Adrenal gland (tissue), 12 donors: Measurements from ENCODE around the gene PHF20. TPM values are rescaled to one million over a fixed set of nuclear protein-coding genes. Genes with fewer than 3 reads are reported as not detected.

ENCODE experiments used
- DNase-seq, 7 donors: peaks; one replicate each; pipeline ENCODE4 v3.0.0-alpha.2; 2019 to 2020
- H3K27ac ChIP-seq, 5 donors: fragments of 200-600 bp; sonication (generic) in 4 of 5; 1 replicate in 3 of 5; 2 replicates in 2 of 5; pipeline versions ENCODE4 v1.5.1 to v1.8.0; 2016 to 2020; ENCODE audit warnings: mild to moderate bottlenecking in 1 of 5
- H3K27me3 ChIP-seq: fragments of 200-600 bp; 2 replicates; pipeline ENCODE4 v1.8.0; 2021
- H3K36me3 ChIP-seq, 2 donors: fragments of 200-600 bp; replicated peaks in 1 of 2; 1 replicate in 1 of 2; 2 replicates in 1 of 2; pipeline versions ENCODE4 v1.5.1 to v1.8.0; 2018 to 2022
- H3K4me1 ChIP-seq, 2 donors: fragments of 200-600 bp; replicated peaks in 1 of 2; 1 replicate in 1 of 2; 2 replicates in 1 of 2; pipeline versions ENCODE4 v1.5.1 to v1.8.0; 2018 to 2021
- H3K4me3 ChIP-seq, 4 donors: fragments of 200-600 bp; sonication (generic) in 3 of 4; one replicate each; pipeline ENCODE4 v1.5.1; 2016 to 2018
- H3K9me3 ChIP-seq, 3 donors: fragments of 200-600 bp; sonication (generic) in 1 of 3; replicated peaks in 1 of 3; 1 replicate in 2 of 3; 2 replicates in 1 of 3; pipeline versions ENCODE4 v1.5.1 to v1.8.0; 2016 to 2021
- POLR2A ChIP-seq, 2 donors: fragments of 450-650 bp; IDR thresholded peaks; one replicate each; pipeline ENCODE4 v1.6.1; 2017; ENCODE audit warnings: antibody characterized with exemption in 2 of 2, mild to moderate bottlenecking in 2 of 2, moderate library complexity in 1 of 2
- WGBS, 4 donors: extraction: QIAGEN DNeasy Blood & Tissue Kit in 2 of 4; methylation state at CpG; one replicate each; pipeline versions ENCODE4 v1.1.5 to v1.1.7; 2013 to 2017; 5-methylcytosine and 5-hydroxymethylcytosine counted together
- intact Hi-C, 2 donors: fragments of 100-400 bp; cut with DNase I; formaldehyde crosslinking; loops; one replicate each; pipeline versions ENCODE4 v1.14.1 to v1.15.0; 2022 to 2023
- polyA plus RNA-seq, 3 donors: library from polyadenylated mRNA; stranded (reverse); fragments of 200-250 nt in 2 of 3; fragments of 350-450 nt in 1 of 3; fragmentation: Illumina TruSeq in 1 of 3; extraction: RNeasy Lipid Tissue Mini Kit (QIAGEN cat#74804) in 1 of 3; gene quantifications; one replicate each; pipeline ENCODE4 v1.2.3, GENCODE V29; 2013 to 2014
- total RNA-seq, 9 donors: library from RNA; depleted of rRNA in 4 of 9; stranded (reverse); fragments of >200 nt in 4 of 9; fragments of 120-200 nt in 1 of 9; fragmentation: NEBNext Ultra II Directional in 1 of 9; extraction: Animal tissue kit (Norgen Biotek cat#: 25700) in 1 of 9; gene quantifications; one replicate each; pipeline versions ENCODE4 v1.1.0 to v1.2.4, GENCODE V29; 2013 to 2023
- TF ChIP-seq, protein P1 (sequence below), 6 experiments: fragments of 450-650 bp in 4 of 6; fragments of 200-600 bp in 2 of 6; sonication (generic) in 1 of 6; IDR thresholded peaks; 1 replicate in 5 of 6; 2 replicates in 1 of 6; pipeline versions ENCODE4 v1.5.1 to v1.8.0; 2016 to 2021; ENCODE audit warnings: antibody characterized with exemption in 6 of 6, mild to moderate bottlenecking in 2 of 6, moderate library complexity in 1 of 6
- donor health status: healthy with polysubstance abuse.
- donor health status: Bipolar disorder and iron deficiency.
- donor health status: DM: yes; HTN: yes; CAD: no.
- donor health status: DM: no; HTN: no; CAD: no.
- donor health status: DM: no; HTN: no; CAD: no.
- donor health status: DM: yes; HTN: yes; CAD: no.

Gene PHF20
- total and polyA plus RNA-seq, 12 donors, result 15.0 to 45.1 (median 28.8) TPM

GRCh38 chr20:35910254-35910653 is 138.4 kb downstream of the PHF20 start:
- no peak overlapping the region for H3K4me3 ChIP-seq
- intact Hi-C loops, result no loop called here
- no peak for DNase-seq
- no peaks in the 10 kb centered on the region for H3K27me3 ChIP-seq
- 92 to 96% (median 94%) methylated on average over 3 of the region's 3 CpGs for WGBS, 4 donors
- TF ChIP-seq POLR2A (IDR thresholded peaks at IDR 0.05), result no peak
- TF ChIP-seq, protein P1, sequence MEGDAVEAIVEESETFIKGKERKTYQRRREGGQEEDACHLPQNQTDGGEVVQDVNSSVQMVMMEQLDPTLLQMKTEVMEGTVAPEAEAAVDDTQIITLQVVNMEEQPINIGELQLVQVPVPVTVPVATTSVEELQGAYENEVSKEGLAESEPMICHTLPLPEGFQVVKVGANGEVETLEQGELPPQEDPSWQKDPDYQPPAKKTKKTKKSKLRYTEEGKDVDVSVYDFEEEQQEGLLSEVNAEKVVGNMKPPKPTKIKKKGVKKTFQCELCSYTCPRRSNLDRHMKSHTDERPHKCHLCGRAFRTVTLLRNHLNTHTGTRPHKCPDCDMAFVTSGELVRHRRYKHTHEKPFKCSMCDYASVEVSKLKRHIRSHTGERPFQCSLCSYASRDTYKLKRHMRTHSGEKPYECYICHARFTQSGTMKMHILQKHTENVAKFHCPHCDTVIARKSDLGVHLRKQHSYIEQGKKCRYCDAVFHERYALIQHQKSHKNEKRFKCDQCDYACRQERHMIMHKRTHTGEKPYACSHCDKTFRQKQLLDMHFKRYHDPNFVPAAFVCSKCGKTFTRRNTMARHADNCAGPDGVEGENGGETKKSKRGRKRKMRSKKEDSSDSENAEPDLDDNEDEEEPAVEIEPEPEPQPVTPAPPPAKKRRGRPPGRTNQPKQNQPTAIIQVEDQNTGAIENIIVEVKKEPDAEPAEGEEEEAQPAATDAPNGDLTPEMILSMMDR (IDR thresholded peaks at IDR 0.05), result no peak
- no peaks in the 10 kb centered on the region for H3K4me1 ChIP-seq
- no peak overlapping the region for H3K27ac ChIP-seq
- no peaks in the 10 kb centered on the region for H3K9me3 ChIP-seq
- peaks cover 0 to 25% of the 10 kb centered on the region in 2 donors for H3K36me3 ChIP-seq

- WGBS, 4 donors, result 89 to 96% (median 90%) methylated on average over 4 of the region's 4 CpGs
- no peak for DNase-seq
- H3K27me3 ChIP-seq, result no peaks in the 10 kb centered on the region
- intact Hi-C loops, result no loop called here
- peaks cover 0 to 34% of the 10 kb centered on the region in 2 donors for H3K36me3 ChIP-seq
- no peak for TF ChIP-seq POLR2A (IDR thresholded peaks at IDR 0.05)
- TF ChIP-seq, protein P1 (IDR thresholded peaks at IDR 0.05), result no peak
- no peaks in the 10 kb centered on the region for H3K4me1 ChIP-seq
- H3K9me3 ChIP-seq, result no peaks in the 10 kb centered on the region
- H3K27ac ChIP-seq, result no peak overlapping the region
- H3K4me3 ChIP-seq, result no peak overlapping the region
Observed at GRCh38 chr20:35912881-35913280, 141.1 kb downstream of the PHF20 start.

GRCh38 chr20:35917077-35917476 is 145.3 kb downstream of the PHF20 start:
- TF ChIP-seq, protein P1 (IDR thresholded peaks at IDR 0.05), result no peak
- no peak for TF ChIP-seq POLR2A (IDR thresholded peaks at IDR 0.05)
- Histone ChIP-seq H3K4me1 (no peaks in the 10 kb centered on the region), H3K27me3 (no peaks in the 10 kb centered on the region), H3K27ac (no peak overlapping the region), H3K4me3 (no peak overlapping the region), H3K36me3 (peaks cover 0 to 39% of the 10 kb centered on the region in 2 donors), H3K9me3 (no peaks in the 10 kb centered on the region)
- intact Hi-C loops, result no loop called here
- DNase-seq, result peak in 1 of 7 donors; percentile 10
- 18 to 72% (median 32%) methylated on average over 2 to 3 of the region's 3 CpGs for WGBS, 4 donors

DNA sequence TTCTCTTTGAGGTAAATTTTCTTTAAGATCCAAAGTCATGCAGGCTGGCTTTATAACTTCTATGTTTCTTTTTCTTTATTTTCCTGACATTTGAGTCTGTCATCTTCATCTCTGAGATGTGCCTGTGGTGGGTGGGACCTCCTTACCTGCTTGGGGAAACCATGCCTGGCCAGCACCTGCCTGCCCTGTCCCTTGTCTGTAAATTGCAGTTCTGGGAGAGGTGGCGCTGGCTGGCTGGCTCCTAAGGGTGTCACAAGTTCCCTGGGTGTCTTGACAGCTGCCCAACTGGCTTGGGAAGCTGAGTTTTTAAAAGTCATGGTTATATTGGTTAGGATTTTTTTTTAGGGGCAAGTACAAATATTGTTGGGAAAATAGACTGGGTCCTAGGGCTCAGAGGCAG is 146.2 kb downstream of the PHF20 start:
- peaks cover 0 to 35% of the 10 kb centered on the region in 2 donors for H3K36me3 ChIP-seq
- WGBS, 4 donors, result 90 to 100% (median 100%) methylated on average over 1 of the region's 1 CpG
- H3K4me1 ChIP-seq, result no peaks in the 10 kb centered on the region

More for the DNA sequence above, 146.2 kb downstream of the PHF20 start:
- Histone ChIP-seq H3K27me3 (no peaks in the 10 kb centered on the region), H3K27ac (peak overlapping the region in 4 of 5 donors; percentile 17 to 59 (median 40)), H3K4me3 (no peak overlapping the region), H3K9me3 (no peaks in the 10 kb centered on the region)
- intact Hi-C loops, result no loop called here
- no peak for TF ChIP-seq POLR2A (IDR thresholded peaks at IDR 0.05)
- TF ChIP-seq, protein P1 (IDR thresholded peaks at IDR 0.05), result no peak
- peak in 1 of 7 donors; percentile 40 for DNase-seq
